Cardiac fibroblast (primary cell): ENCODE data around the gene OR5B21.

Experiments
- DNase-seq, 2 donors: peaks; one replicate each; pipeline versions ENCODE4 v3.0.0 to v3.0.0-alpha.2; 2010; ENCODE audit warnings: low read depth in 2 of 2
- H3K4me3 ChIP-seq, 2 donors: replicated peaks in 1 of 2; 1 replicate in 1 of 2; 2 replicates in 1 of 2; pipeline ENCODE4 v1.5.1; 2011; ENCODE audit warnings: low read depth in 2 of 2, low read length in 2 of 2, mild to moderate bottlenecking in 2 of 2, moderate library complexity in 1 of 2
- CTCF ChIP-seq: IDR thresholded peaks from one replicate; pipeline ENCODE4 v1.5.1; 2011; ENCODE audit warnings: low read depth, mild to moderate bottlenecking, low read length, inconsistent platforms

Gene OR5B21

GRCh38 chr11:58507355-58507754 lies 550 bp downstream of the OR5B21 start:
- DNase-seq, result no peak
- TF ChIP-seq CTCF, result no peak
- no peak overlapping the region for H3K4me3 ChIP-seq

GRCh38 chr11:58506935-58507334 lies 970 bp downstream of the OR5B21 start:
- H3K4me3 ChIP-seq, result no peak overlapping the region
- DNase-seq, result no peak
- no peak for TF ChIP-seq CTCF

- no peak overlapping the region for H3K4me3 ChIP-seq
- no peak for TF ChIP-seq CTCF
- DNase-seq, result no peak
These were observed 2.1 kb downstream of the OR5B21 start for GRCh38 chr11:58505849-58506248.

GRCh38 chr11:58504232-58504631 lies 3.7 kb downstream of the OR5B21 start:
- no peak for TF ChIP-seq CTCF
- H3K4me3 ChIP-seq, result no peak overlapping the region

GRCh38 chr11:58503361-58503856 lies 4.5 kb downstream of the OR5B21 start:
- DNase-seq, result no peak
- H3K4me3 ChIP-seq, result no peak overlapping the region
- TF ChIP-seq CTCF, result no peak

More at GRCh38 chr11:58504232-58504631, 3.7 kb downstream of the OR5B21 start:
- DNase-seq, result no peak

- no peak for DNase-seq
- H3K4me3 ChIP-seq, result no peak overlapping the region
- no peak for TF ChIP-seq CTCF
These were observed 5.9 kb downstream of the OR5B21 start for GRCh38 chr11:58502004-58502403.

- H3K4me3 ChIP-seq, result no peak overlapping the region
- TF ChIP-seq CTCF, result no peak
- DNase-seq, result peak in 1 of 2 donors; percentile 46
These were observed 9.4 kb downstream of the OR5B21 start for GRCh38 chr11:58498464-58498863.
